Measurements from ENCODE around the gene CEACAM3. TPM values are rescaled to one million over a fixed set of nuclear protein-coding genes. Genes with fewer than 3 reads are reported as not detected.

The CEACAM3 gene
- total and polyA plus RNA-seq, 9 of the 15 experiments (the other 6 are each of a cell fraction or from before 2014, with no cell fraction given), result not detected

GRCh38 chr19:41860419-41861115 is 64.2 kb downstream of the CEACAM3 start:
- 3% methylated on average over 40 of the region's 45 CpGs for WGBS (ENCODE audit: insufficient coverage, low coverage, missing lambda C conversion rate)
- Histone ChIP-seq H4K20me1 (replicated peaks; ENCODE audit: control insufficient read depth, insufficient read depth, low read length) (peaks cover 34% of the 10 kb centered on the region), H3K79me2 (ENCODE audit: control insufficient read depth, insufficient read depth, low read length) (peaks cover 58% of the 10 kb centered on the region), H3K4me1 (replicated peaks in 1 of 2; ENCODE audit: control insufficient read depth in 2 of 2, insufficient read depth in 2 of 2, low read length in 2 of 2) (peaks cover 25 to 30% of the 10 kb centered on the region in 2 experiments), H3K4me3 (peak overlapping the region; percentile 93), H2AFZ (ENCODE audit: low read depth, low read length) (no peak overlapping the region), H3K4me2 (ENCODE audit: insufficient read depth, low read length) (peak overlapping the region; percentile 95), H3K27me3 (ENCODE audit: control insufficient read depth in 2 of 2, insufficient read depth in 2 of 2, low read length in 2 of 2) (no peaks in the 10 kb centered on the region), H3K9ac (ENCODE audit: insufficient read depth in 1 of 2, low read depth in 2 of 2, low read length in 2 of 2) (peak overlapping the region; percentile 97 to 100), H3K9me3 (replicated peaks; ENCODE audit: control insufficient read depth, insufficient read depth, low read depth, low read length) (no peaks in the 10 kb centered on the region), H3K27ac (ENCODE audit: extremely low read depth, low read depth, low read length) (peak overlapping the region; percentile 99), H3K9me1 (ENCODE audit: control insufficient read depth, insufficient read depth, low read length) (peaks cover 8% of the 10 kb centered on the region), H3K36me3 (ENCODE audit: control insufficient read depth, insufficient read depth, low read length) (peaks cover 52% of the 10 kb centered on the region)
- ChIA-PET POLR2A (interaction anchor here (0.7 to 3.1 kb wide), 19 partner anchors 9 to 203 kb away, joined by 3 to 54 read pairs (median 6); partner anchors contain the start of genes DMRTC2, LYPD4 and RABAC1), CTCF (ENCODE audit: low intra/inter-chr PET ratio) (interaction anchor here (1.7 kb wide), 1 partner anchor 98 kb away, joined by 10 read pairs; the partner anchor contains the start of gene RABAC1)
- ATAC-seq (no peak), DNase-seq (ENCODE audit: extremely low read depth in 1 of 4, low spot score in 3 of 4) (no peak), FAIRE-seq (no peak)
- in situ Hi-C loops (cut with MboI) (no loop called here), intact Hi-C loops (cut with micrococcal nuclease) (loop anchor here (2.0 kb wide), 1 partner anchor 18 kb away; no protein-coding TSS in a partner anchor)
- BruUV-seq (replicated peaks), result no TSS peak
- TF ChIP-seq FOXK1 (CRISPR knock-in tag; IDR thresholded peaks at IDR 0.05; ENCODE audit: borderline replicate concordance) (0 out of 2 replicates have a peak, but pooled peaks have one; percentile 57), ZNF239 (CRISPR knock-in tag; IDR thresholded peaks at IDR 0.05) (no peak), ZFPM2 (CRISPR knock-in tag; IDR thresholded peaks at IDR 0.05) (no peak), IRF1 (CRISPR knock-in tag; IDR thresholded peaks at IDR 0.05; ENCODE audit: borderline replicate concordance) (no peak), ZKSCAN1 (IDR thresholded peaks at IDR 0.05; ENCODE audit: low read depth, low read length) (no peak), SRSF3 (IDR thresholded peaks at IDR 0.05; ENCODE audit: insufficient read depth, low read length) (0 out of 2 replicates have a peak, but pooled peaks have one; percentile 44), CC2D1A (IDR thresholded peaks at IDR 0.05) (no peak), GABPA (tag; conservative IDR thresholded peaks at IDR 0.05; ENCODE audit: low read depth) (no peak), ETV5 (CRISPR knock-in tag; IDR thresholded peaks at IDR 0.05; ENCODE audit: low read depth) (no peak), ZBTB43 (CRISPR knock-in tag; IDR thresholded peaks at IDR 0.05) (no peak), ETS2 (tag; IDR thresholded peaks at IDR 0.05; ENCODE audit: borderline replicate concordance, poor library complexity, severe bottlenecking) (no peak), ZNF24 (IDR thresholded peaks at IDR 0.05) (no peak), BMI1 (IDR thresholded peaks at IDR 0.05; ENCODE audit: low read length) (no peak), NFXL1 (CRISPR knock-in tag; IDR thresholded peaks at IDR 0.05) (no peak), KDM5B (IDR thresholded peaks at IDR 0.05; ENCODE audit: insufficient replicate concordance, low read depth, low read length) (no peak), NRF1 (conservative IDR thresholded peaks at IDR 0.05 in 1 of 2, IDR thresholded peaks at IDR 0.05 in 1 of 2) (no peak), TFAP4 (CRISPR knock-in tag; IDR thresholded peaks at IDR 0.05; ENCODE audit: borderline replicate concordance) (no peak), POLR2G (IDR thresholded peaks at IDR 0.05; ENCODE audit: low read depth, low read length) (peak; percentile 72), NCOA4 (IDR thresholded peaks at IDR 0.05; ENCODE audit: partially characterized antibody) (no peak), ELF1 (tag; IDR thresholded peaks at IDR 0.05) (no peak), KLF16 (IDR thresholded peaks at IDR 0.05) (no peak)

Data from K562 (cell line).